ENCODE data around the gene MGAT4B.

Gene MGAT4B

DNA sequence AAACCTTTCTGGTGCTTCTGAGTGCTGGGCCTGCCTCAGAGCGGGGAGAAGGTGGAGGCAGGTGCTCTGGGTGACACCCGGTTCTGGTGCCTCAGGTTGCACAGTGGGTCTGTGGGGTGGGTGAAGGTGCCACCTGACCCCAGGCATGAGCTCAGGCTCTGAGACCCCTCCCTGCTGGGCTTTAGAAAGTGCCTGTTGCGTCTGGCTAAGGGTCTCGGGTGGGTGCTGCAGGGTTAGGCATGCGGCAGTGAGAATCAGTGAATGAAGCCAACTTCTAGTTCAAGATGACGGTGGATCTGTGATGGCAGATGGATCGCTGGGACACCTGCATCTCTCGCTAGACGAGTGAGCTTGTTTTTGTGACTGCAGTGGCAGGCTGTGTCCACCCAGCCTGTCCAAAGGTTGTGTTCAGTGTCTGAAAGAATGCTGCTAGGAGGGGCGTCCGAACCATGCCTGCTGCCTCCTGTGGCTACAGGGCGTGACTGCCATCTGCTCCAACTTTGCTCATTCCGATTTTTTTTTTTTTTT, 19.1 kb upstream of the MGAT4B start:
- no peak for DNase-seq

DNA sequence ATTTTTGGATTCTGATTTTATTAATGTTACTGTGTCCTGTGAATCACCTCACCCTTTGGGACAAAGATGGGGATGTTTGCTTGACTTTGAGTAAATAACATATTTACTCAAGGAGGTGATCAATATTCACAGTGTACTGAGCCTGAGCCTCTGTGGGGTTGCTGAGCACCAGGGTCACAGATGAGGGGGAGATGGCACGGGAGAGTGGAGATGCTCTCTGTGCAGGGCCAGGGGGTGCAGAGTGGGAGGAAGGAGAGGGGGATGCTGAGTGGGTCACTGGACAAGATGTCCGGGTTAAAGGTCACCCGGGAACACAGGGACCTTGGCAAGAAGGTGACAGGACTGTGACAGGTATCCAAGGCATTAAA, 18.1 kb upstream of the MGAT4B start:
- DNase-seq: no peak

DNA sequence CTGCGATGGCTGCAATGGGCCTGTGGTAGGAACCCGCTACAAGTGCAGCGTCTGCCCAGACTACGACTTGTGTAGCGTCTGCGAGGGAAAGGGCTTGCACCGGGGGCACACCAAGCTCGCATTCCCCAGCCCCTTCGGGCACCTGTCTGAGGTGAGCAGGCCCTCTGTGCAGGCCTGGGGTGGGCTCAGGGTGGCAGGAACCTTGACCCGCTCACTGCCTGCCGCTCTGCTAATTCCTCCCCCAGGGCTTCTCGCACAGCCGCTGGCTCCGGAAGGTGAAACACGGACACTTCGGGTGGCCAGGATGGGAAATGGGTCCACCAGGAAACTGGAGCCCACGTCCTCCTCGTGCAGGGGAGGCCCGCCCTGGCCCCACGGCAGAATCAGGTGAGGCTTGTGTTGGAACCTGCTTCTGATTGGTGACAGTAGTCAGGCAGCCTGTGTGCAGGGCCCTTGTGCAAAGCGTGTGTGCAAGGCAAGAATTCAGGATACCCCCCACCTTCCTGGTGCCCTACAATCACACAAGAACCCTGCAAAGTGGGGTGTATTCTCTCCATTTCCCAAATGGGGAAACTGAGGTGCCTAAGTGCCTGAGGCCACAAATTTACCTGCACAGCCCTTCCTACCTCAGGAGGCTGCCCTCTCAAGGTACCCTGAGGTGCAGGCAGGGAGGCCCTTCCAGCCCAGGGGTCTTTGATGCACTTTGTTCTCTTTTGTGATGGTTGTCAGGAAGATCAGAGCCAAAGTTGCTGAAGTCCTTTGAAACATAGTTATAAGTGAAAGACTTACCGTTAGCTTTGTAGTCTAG, 17.5 kb upstream of the MGAT4B start:
- DNase-seq: no peak

DNA sequence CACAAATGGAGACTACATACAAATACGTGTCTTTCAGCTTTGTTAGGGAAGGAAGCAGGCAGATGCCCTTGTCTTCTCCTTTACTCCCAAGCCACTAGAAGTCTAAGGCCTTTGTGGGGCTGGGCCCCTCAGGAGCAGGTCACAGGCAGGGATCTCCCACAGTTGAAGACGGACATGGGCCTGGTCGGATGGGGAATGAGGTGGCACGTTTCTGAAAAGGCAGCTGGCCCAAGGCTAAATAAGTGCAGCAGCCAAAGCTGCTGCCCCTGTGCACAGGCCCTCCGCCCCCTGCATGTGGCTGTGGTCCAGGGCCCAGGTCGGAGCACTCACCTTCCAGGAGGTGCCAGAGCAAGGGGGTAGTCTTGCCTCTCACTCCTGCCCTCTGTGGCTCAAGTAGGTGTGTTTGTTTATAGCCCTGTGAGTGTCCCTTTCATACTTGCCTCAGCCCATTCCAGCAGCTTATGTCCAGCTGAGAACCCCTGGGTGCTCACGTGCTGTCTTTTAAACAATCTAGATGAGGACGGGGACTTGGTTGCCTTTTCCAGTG, 15.9 kb upstream of the MGAT4B start:
- DNase-seq: no peak

DNA sequence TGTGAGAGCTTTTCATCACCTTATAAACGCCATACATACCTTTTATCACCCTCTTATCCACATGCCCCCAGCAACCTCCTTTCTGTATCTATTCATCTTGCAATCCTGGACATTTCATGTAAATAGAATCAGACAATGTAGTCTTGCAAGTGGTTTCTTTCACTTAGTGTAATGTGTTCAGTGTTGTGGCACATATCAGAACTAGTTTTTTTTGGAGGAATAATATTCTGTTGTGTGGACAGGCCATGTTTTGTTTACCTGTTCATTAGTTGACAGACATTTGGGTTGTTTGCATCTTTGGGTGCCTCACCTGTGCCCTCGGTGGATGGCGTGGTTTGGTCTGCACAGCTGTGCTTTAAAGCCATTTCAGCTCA, 15.4 kb upstream of the MGAT4B start:
- DNase-seq: no peak

DNA sequence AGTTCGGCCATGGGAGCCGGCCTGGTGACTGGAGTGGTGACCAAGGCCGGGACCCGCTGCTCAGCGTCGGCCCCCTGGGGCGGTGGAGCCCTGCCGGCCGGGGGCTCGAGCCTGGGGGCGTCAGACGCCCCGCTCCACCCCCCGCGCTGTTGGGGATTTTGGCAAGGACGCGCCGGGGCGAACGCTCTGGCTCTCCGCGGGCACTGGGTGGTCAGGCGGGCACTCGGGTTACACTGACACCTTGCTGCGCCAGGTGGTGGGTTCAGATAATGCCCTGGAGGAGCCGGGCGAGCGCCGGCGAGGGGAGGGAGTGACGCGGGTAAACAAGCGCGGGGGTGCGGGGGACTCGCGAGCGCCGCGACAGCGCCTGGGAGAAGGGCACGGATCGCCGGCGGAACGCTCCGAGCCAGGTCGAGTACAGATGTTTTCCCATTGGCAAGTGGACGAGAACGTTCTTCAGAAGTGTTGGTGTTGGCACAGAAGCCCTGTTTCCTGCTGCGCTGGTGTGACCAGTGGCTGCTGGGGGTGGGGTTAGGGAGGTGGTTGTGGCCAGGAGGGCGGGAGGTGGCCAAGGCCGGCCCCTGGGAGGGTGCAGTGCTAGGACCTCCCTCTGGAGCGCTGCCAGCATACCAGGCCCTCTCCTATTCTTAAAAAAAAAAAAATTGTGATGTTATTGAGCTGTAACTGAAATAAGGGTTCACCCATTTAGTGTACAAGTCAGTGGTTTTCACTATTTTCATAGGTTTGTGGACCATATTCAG, 14.8 kb upstream of the MGAT4B start:
- DNase-seq: peak; percentile 83

DNA sequence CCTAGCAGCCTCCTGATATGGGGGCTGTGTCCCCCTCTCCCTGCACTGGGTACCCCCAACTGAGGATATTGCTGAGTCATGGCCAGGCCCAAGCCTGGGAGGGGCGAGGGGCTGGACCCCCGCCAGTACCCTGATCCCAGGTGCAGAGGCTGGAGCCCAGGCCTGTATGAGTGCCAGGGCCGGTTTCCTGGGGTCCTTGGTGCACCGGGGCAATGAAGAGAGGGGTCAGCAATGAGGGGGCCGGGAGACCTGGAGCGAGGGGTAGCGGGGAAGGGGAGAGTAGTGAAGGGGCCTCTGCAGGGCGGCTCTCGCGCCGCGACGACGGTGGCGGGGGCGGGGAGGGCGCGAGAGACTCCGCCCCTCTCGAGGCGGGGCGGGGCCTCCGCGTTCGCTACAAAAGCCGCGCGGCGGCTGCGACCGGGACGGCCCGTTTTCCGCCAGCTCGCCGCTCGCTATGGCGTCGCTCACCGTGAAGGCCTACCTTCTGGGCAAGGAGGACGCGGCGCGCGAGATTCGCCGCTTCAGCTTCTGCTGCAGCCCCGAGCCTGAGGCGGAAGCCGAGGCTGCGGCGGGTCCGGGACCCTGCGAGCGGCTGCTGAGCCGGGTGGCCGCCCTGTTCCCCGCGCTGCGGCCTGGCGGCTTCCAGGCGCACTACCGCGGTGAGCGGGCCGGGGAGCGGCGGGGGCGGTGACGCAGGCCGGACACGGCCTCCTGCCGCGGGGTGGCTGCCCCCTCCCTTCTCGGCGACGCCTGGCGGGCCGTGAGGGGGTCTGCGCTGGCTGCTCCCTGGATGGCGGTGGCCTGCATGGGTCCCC, 14.0 kb upstream of the MGAT4B start, which contains the start of gene SQSTM1:
TSS of gene SQSTM1 (plus strand) at position 423 of the 815 bp plus-strand sequence. CDS start at position 455, 32 bp downstream.
- DNase-seq: peak; percentile 46

DNA sequence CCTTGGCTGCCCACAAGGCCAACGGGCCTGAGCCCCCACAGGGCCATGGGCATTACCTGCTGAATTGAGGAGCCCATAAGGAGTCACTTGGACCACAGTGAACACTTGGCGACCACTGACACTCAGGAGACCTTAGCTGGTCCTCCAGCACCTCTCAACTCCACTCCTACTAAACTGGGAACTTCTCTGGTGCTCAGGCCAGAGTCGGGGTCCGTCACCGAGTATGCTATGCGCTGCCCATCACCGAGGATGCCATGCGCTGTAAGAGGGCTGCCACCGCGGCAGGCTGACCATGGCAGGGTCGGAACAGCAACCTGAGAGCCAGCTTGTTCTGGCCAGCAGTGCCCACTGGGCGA, 13.4 kb upstream of the MGAT4B start:
- no peak for DNase-seq

DNA sequence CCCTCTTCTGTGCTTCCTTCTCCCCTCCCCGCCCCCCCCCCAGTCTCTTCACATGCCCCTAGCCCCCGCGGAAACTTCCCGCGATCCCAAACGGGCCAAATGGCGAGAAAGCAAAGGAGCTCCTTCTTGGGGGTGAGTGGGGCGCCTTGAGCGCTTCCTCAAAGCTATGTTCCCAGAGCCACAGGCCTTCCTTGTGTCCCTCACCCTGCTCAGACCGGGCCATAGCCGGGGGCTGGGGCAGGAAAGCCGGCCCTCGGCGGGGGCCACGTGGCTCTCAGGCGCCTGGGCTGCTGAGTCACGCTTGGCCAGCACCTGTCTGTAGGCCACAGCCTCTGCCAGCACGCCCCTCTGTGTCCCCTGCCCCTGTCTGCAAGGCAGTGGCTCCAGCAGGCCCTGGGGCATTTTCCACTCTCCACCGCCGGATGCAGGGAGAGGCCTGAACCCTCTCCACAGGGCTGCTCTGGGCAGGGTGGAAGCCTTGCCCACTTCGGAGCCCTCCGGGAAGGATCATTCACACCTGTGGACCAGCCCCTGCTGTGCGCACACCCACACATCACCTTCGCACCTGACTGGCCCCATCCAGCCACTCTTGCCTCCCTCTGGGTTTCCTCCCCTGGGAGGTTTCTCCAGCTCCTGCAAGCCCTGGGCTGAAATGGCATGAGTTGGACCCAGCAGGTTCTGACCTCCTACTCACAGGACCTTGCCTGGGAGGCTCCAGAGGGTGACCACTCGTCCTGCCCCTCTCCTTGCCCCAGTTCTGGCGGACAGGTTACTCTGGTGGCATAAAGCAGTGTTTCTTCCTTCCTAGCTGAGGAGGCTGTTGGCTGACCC, 12.8 kb upstream of the MGAT4B start:
- no peak for DNase-seq

DNA sequence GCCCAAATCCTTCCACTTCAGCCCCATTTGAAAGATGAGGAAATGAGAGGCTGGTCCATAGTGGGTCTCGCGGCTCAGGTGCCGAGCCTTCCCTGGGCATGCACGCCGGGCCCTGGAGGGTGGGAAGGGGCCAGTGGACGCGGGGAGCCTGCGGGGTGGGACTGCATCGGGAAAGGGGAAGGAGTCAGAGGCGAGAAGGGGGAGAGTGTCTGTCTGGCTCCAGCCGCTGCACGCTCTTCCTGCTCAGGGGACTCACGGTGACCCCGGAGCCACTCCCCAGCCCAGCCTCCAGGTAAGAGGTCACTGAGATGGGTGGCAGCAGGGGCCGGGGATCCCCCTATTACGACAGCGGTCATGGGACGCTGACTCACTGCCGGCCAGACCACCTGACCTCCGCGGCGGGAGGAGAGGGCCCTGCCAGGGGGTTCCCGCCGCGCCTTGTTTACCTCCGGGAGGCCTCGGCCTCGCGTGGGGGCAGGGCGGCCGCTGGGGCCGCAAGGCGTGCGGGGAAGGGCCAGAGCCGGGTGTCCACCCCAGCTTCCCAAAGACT, 12.2 kb upstream of the MGAT4B start:
- peak; percentile 44 for DNase-seq

DNA sequence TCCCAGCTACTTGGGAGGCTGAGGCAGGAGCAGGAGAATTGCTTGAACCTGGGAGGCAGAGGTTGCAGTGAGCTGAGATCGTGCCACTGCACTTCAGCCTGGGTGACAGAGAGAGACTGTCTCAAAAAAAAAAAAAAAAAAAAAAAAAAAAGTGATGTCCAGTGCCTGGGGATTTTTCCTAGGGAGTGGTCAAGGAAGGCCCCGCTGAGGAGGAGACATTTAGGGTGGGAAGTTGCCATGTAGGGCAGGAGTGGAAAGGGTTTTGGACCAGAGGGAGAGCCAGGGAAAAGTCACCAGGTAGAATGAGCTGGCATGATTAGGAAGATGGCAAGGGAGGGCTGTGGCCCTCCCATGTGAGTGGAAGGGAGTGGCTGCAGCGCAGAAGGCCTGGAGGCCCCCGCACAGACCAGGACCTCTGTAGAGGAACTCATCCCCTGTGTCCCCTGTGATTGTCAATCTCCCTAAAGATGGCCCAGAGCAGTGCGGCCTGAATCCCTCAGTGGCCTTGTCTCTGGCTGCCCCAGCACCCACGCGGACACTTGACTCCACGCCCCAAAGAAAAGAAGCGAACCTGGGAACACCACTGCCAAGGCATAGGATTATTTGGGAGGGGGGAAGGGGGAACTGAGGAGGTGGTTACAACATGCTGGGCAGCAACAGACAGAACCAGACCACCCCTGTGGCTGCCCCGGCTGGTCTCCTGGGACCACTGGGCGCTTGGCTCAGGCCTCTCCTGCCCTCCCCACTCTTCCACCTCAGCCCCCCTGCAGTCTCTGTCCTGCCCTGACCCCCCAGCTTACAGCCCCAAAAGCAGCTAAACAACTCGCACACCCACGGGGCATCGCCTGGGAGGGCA, 11.5 kb upstream of the MGAT4B start:
- no peak for DNase-seq

DNA sequence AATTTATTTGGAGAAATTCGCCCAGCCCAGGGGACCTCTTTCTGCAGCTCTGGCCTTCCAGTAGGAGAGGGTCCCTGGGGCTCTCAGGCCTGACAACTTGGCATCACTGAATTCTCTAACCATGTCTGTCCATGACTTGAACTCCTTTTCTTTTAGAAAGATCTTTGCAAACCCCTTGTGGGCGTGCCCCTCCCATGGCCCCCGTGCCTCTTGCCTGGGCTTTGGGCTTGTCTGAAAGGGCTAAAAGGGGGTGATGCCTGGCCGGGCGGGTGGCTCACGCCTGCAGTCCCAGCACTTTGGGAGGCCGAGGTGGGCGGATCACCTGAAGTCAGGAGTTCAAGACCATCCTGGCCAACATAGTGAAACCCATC, 10.8 kb upstream of the MGAT4B start:
- no peak for DNase-seq

DNA sequence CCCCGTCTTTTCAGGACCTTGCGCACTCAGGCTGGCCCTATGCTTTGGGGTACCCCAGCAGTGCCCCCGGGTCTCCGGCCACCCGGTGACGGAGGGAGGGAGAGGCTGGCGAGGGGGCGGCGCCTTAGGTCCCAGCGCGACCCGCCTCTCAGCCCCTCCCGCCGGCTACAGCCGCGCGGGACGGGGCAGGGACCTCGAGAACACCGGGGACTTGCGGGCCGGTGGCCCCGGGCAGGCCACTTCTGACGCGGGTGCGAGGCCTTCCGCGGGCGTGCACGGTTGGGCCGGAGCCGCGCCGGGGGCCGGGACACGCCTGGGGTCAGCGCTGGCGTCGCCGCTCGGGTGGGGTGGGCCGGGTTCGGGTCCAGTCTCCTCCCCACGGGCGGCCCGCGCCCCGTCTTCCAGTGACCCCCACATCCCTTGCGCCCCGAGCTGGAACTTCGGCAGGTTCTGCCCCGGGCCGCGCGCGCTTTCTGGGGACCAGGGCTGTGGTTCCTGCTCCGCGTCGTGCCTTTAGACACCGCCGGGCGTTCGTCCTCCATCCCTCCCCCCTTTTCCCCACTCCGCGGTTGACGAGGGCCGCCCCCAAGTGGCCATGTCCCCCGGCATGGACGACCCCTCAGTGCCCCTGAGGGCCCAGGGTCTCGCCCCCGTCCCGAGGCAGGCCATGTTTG, 10.3 kb upstream of the MGAT4B start:
- DNase-seq: no peak

DNA sequence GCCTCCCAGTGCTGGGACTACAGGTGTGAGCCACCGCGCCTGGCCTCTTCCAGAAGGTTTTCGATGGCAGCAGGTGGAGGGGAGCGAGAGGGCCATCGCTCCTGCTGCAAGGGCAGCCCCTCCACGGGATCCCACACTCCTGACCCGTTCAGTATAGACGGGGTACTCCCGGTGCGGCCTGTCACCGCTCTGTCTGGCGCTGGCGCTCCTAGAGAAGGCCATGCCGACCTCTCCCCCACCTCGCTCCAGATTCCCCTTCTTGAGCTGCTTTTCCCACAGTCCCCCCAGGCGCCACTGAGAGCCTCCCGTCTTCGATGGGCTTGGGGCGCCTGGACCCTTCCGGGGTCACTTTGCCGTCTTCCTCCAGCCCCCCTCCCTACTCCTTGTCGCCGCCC, 9.7 kb upstream of the MGAT4B start:
- DNase-seq: no peak

DNA sequence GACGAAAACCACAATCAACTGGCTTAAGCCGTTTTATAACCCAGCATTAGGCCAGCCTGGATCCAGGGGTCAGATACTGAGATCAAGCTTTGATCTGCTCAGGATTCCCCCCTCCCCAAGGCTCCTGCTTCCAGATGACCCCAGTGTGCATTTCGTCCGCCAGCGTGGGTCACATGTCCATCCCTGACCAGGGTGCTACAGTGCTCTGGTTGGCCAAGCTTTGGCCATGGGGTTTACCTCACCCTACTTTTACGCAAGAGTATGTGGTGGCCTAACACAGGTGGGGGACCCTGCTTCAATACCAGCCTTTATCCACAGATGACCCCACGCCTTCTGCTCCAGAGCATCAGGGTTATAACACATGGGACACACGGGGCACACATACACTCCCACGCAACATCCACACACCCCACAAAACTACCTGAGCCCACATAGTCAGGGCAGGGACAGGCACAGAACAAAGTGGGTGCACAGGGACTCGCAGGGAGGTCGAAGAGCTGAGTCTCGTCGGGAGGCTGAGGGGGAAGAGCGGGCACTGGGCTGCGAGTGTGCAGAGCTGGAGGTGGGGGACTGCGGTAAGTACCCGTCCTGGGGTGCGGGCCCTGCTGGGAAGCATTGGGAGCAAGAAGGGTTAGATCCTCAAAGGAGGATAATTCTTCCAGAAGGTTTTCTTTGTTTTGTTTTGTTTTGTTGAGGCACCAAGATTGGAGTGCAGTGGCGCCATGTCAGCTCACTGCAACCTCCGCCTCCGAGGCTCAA, 9.0 kb upstream of the MGAT4B start:
- DNase-seq: no peak

DNA sequence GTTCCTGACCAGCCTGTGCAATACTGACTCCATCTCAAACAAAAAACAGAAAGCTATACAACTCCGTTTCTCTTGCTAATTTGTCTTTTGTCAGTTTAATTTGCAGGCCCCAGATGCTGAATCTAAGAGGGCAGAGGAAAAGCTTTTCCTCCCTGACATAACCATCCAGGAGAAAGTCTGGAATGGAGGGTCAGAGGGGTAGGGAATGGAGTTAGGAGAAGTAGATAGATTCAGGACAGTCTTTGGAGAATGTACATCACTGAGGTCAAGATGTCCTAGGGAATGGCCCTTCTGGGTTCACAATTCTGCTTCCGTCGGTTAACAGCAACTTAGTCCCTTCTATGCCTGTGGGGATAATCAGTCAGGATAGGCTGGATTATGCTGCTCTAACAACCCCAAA, 7.4 kb upstream of the MGAT4B start:
- DNase-seq: no peak

DNA sequence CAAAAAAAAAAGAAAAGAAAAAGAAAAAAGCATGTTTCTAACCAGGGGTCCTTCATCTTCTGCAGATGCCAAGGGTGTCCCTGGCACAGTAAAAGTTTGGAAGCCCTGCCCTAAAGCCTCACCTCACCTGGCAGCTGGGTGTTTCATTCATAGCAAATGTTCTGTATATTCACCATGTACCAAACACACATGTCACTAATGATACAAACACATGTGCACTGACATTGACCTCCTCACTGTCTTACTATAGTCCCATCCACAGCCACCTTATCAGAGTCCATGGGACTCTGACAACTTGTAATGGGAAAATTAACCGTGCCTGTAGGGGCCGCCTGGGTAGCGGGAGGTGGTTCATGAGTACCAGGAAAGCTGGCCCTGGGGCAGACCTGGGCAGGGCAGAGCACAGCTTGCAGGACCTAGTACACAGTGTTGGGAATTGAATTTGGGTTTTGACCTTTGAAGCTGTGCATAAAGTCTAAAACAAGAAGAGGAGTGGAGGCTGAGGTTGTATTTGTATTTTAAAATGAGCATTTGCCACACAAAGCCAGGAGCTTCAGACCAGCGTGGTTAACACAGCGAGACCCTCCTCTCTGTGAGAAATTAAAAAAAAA, 6.4 kb upstream of the MGAT4B start:
- DNase-seq: no peak

DNA sequence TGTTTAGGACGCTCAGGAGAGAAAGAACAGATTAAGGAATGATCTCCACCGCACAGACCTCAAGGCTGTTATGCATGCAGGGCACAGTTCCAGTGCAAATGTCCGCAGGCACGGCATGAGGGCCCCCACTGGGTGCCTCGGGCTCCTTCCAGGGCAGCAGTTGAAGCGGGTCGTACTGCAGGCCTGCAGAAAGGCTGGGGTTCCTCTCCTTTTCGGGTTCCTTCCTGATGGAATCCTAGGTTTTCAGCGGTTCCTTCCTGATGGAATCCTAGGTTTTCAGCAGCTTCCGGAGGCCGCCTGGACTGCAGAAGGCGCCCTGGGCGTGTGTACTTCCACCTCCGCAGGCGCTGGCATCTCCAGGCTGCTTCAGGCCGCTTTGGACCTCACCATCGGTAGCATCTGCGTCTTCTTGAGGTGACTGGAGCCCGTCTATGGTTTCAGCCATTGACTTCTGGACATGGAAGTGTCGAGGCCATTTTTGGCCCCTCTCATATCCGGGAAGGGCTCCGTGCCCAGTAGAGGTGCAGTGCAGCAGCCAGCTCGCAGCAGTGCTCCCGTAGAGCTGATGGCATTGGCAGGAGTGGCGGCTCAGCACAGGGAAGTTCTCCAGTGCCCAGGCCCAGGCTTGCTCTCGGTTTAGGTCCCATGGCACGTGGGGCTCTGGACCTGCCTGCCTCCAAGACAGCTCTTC, 5.6 kb upstream of the MGAT4B start:
- no peak for DNase-seq
